Measurements from ENCODE around the gene WDFY1. TPM values are rescaled to one million over a fixed set of nuclear protein-coding genes. Genes with fewer than 3 reads are reported as not detected.
A peak's percentile ranks its signal among the peaks of the same experiment; 100 is the strongest.

WDFY1 gene
- total and polyA plus RNA-seq, 2 donors (not counting 3 experiments of a cell fraction or from before 2014, with no cell fraction given) = 54.7 to 68.7 TPM

- Histone ChIP-seq H3K79me2 (ENCODE audit: control insufficient read depth, insufficient read depth, low read length) (no peaks in the 10 kb centered on the region), H3K4me1 (ENCODE audit: control insufficient read depth, extremely low read depth, insufficient read depth, low read length) (no peaks in the 10 kb centered on the region), H3K9ac (replicated peaks; ENCODE audit: extremely low read depth, insufficient read depth, low read length) (no peak overlapping the region), H3K36me3 (ENCODE audit: control insufficient read depth in 2 of 2, extremely low read depth in 1 of 2, insufficient read depth in 2 of 2, low read length in 2 of 2) (no peaks in the 10 kb centered on the region), H3K27me3 (ENCODE audit: control insufficient read depth in 2 of 2, insufficient read depth in 2 of 2, low read length in 2 of 2) (no peaks in the 10 kb centered on the region), H3K9me1 (replicated peaks; ENCODE audit: control insufficient read depth, extremely low read depth, insufficient read depth, low read length) (no peaks in the 10 kb centered on the region), H3K9me3 (replicated peaks; ENCODE audit: control insufficient read depth, insufficient read depth, low read length) (no peaks in the 10 kb centered on the region), H2AFZ (ENCODE audit: low read depth, low read length) (no peak overlapping the region), H4K20me1 (replicated peaks; ENCODE audit: control insufficient read depth, extremely low read depth, insufficient read depth, low read length) (no peaks in the 10 kb centered on the region), H3K4me2 (ENCODE audit: insufficient read depth, low read length) (no peak overlapping the region), H3K27ac (ENCODE audit: insufficient read depth, low read depth, low read length) (no peak overlapping the region), H3K4me3 (replicated peaks in 1 of 3; ENCODE audit: insufficient read depth in 1 of 3, low read depth in 1 of 3, low read length in 3 of 3) (no peak overlapping the region)
- CTCF ChIA-PET = interaction anchor here (0.5 to 9.0 kb wide), 75 partner anchors 9 to 659 kb away, joined by 3 to 875 read pairs (median 4); partner anchors contain the start of gene SERPINE2
- intact Hi-C loops (cut with micrococcal nuclease) (loop anchor here (1.0 to 5.0 kb wide), 6 partner anchors 23 to 363 kb away; no protein-coding TSS in a partner anchor), dilution Hi-C loops (cut with MboI; ENCODE audit: extremely low pct_ligation_motif_present, low sequenced_read_pairs) (no loop called here)
- peak; percentile 95 for FAIRE-seq
- TF ChIP-seq FOS (IDR thresholded peaks at IDR 0.05; ENCODE audit: borderline replicate concordance, insufficient read depth, low read length) = no peak
- TF ChIP-seq JUN (IDR thresholded peaks at IDR 0.05; ENCODE audit: borderline replicate concordance, insufficient read depth, insufficient read length, low read depth) = no peak
- TF ChIP-seq, protein P1, sequence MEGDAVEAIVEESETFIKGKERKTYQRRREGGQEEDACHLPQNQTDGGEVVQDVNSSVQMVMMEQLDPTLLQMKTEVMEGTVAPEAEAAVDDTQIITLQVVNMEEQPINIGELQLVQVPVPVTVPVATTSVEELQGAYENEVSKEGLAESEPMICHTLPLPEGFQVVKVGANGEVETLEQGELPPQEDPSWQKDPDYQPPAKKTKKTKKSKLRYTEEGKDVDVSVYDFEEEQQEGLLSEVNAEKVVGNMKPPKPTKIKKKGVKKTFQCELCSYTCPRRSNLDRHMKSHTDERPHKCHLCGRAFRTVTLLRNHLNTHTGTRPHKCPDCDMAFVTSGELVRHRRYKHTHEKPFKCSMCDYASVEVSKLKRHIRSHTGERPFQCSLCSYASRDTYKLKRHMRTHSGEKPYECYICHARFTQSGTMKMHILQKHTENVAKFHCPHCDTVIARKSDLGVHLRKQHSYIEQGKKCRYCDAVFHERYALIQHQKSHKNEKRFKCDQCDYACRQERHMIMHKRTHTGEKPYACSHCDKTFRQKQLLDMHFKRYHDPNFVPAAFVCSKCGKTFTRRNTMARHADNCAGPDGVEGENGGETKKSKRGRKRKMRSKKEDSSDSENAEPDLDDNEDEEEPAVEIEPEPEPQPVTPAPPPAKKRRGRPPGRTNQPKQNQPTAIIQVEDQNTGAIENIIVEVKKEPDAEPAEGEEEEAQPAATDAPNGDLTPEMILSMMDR (IDR thresholded peaks at IDR 0.05; ENCODE audit: extremely low read depth in 1 of 2, insufficient read depth in 1 of 2, low read depth in 1 of 2, low read length in 2 of 2) = peak; percentile 69 to 75
- no peak for TF ChIP-seq MYC (IDR thresholded peaks at IDR 0.05; ENCODE audit: low read depth, low read length)
- DNase-seq (ENCODE audit: low read depth, low spot score) = peak; percentile 74
- no TSS peak for BruUV-seq (replicated peaks)
- POLR2A ChIA-PET = no interaction called here
Measured at GRCh38 chr2:223993634-223994232, 48.6 kb upstream of the WDFY1 start.

- ChIA-PET CTCF (interaction anchor here (0.8 to 9.0 kb wide), 4 partner anchors 13 to 294 kb away, joined by 4 to 875 read pairs (median 106); no protein-coding TSS in a partner anchor), POLR2A (no interaction called here)
- Histone ChIP-seq H3K36me3 (ENCODE audit: control insufficient read depth in 2 of 2, extremely low read depth in 1 of 2, insufficient read depth in 2 of 2, low read length in 2 of 2) (no peaks in the 10 kb centered on the region), H2AFZ (ENCODE audit: low read depth, low read length) (no peak overlapping the region), H3K4me1 (ENCODE audit: control insufficient read depth, extremely low read depth, insufficient read depth, low read length) (no peaks in the 10 kb centered on the region), H3K9me1 (replicated peaks; ENCODE audit: control insufficient read depth, extremely low read depth, insufficient read depth, low read length) (no peaks in the 10 kb centered on the region), H3K79me2 (ENCODE audit: control insufficient read depth, insufficient read depth, low read length) (no peaks in the 10 kb centered on the region), H3K27me3 (ENCODE audit: control insufficient read depth in 2 of 2, insufficient read depth in 2 of 2, low read length in 2 of 2) (no peaks in the 10 kb centered on the region), H4K20me1 (replicated peaks; ENCODE audit: control insufficient read depth, extremely low read depth, insufficient read depth, low read length) (no peaks in the 10 kb centered on the region), H3K9ac (replicated peaks; ENCODE audit: extremely low read depth, insufficient read depth, low read length) (no peak overlapping the region), H3K4me3 (replicated peaks in 1 of 3; ENCODE audit: insufficient read depth in 1 of 3, low read depth in 1 of 3, low read length in 3 of 3) (no peak overlapping the region), H3K9me3 (replicated peaks; ENCODE audit: control insufficient read depth, insufficient read depth, low read length) (no peaks in the 10 kb centered on the region), H3K27ac (ENCODE audit: insufficient read depth, low read depth, low read length) (no peak overlapping the region), H3K4me2 (ENCODE audit: insufficient read depth, low read length) (no peak overlapping the region)
- intact Hi-C loops (cut with micrococcal nuclease) (loop anchor here (2.0 to 5.0 kb wide), 2 partner anchors 151 to 365 kb away; no protein-coding TSS in a partner anchor), dilution Hi-C loops (cut with MboI; ENCODE audit: extremely low pct_ligation_motif_present, low sequenced_read_pairs) (no loop called here)
- no peak for FAIRE-seq
- TF ChIP-seq, protein P1 (IDR thresholded peaks at IDR 0.05; ENCODE audit: extremely low read depth in 1 of 2, insufficient read depth in 1 of 2, low read depth in 1 of 2, low read length in 2 of 2) = no peak
- TF ChIP-seq MAX (IDR thresholded peaks at IDR 0.05; ENCODE audit: insufficient read depth, insufficient read length) (no peak), MYC (IDR thresholded peaks at IDR 0.05; ENCODE audit: low read depth, low read length) (no peak), EZH2 (IDR thresholded peaks at IDR 0.05; ENCODE audit: borderline replicate concordance, low read depth, low read length, severe bottlenecking) (no peak), POLR2A (IDR thresholded peaks at IDR 0.05; ENCODE audit: low read depth, low read length) (no peak), JUN (IDR thresholded peaks at IDR 0.05; ENCODE audit: borderline replicate concordance, insufficient read depth, insufficient read length, low read depth) (no peak), POLR2AphosphoS5 (IDR thresholded peaks at IDR 0.05; ENCODE audit: insufficient read depth, low read depth, low read length) (no peak), FOS (IDR thresholded peaks at IDR 0.05; ENCODE audit: borderline replicate concordance, insufficient read depth, low read length) (no peak), GATA2 (IDR thresholded peaks at IDR 0.05; ENCODE audit: insufficient read depth, insufficient read length, low read depth, low read length) (no peak)
- DNase-seq (ENCODE audit: low read depth, low spot score) = no peak
- BruUV-seq (replicated peaks) = no TSS peak
Measured at GRCh38 chr2:223991611-223992010, 46.5 kb upstream of the WDFY1 start.

Data from endothelial cell of umbilical vein (primary cell).